RWPE1 (cell line): ENCODE results near the gene TRPM2.

Source experiments
- CTCF ChIA-PET: fragments of 350-600 bp; sonication (Branson Sonifier 250); formaldehyde crosslinking; extraction: SDS; loops from one replicate; lab custom pipeline; 2021; lab: Yijun Ruan, JAX
- POLR2A ChIA-PET: fragments of 400-600 bp; formaldehyde crosslinking; extraction: SDS; loops from one replicate; lab custom pipeline; 2020; ENCODE audit warnings: antibody characterized with exemption; ENCODE audit not compliant: low non-redundant PET; lab: Yijun Ruan, JAX
- DNase-seq: peaks from one replicate; pipeline ENCODE4 v3.0.0; 2012; ENCODE audit warnings: low spot score
- H3K27ac ChIP-seq: fragments of 450-650 bp; 2 replicates; pipeline ENCODE4 v1.5.1; 2017
- TF ChIP-seq, protein P1 (sequence below): fragments of 450-650 bp; conservative IDR thresholded peaks from 2 replicates; pipeline ENCODE4 v1.5.1; 2017; ENCODE audit warnings: low read depth, mild to moderate bottlenecking

The TRPM2 gene

DNA sequence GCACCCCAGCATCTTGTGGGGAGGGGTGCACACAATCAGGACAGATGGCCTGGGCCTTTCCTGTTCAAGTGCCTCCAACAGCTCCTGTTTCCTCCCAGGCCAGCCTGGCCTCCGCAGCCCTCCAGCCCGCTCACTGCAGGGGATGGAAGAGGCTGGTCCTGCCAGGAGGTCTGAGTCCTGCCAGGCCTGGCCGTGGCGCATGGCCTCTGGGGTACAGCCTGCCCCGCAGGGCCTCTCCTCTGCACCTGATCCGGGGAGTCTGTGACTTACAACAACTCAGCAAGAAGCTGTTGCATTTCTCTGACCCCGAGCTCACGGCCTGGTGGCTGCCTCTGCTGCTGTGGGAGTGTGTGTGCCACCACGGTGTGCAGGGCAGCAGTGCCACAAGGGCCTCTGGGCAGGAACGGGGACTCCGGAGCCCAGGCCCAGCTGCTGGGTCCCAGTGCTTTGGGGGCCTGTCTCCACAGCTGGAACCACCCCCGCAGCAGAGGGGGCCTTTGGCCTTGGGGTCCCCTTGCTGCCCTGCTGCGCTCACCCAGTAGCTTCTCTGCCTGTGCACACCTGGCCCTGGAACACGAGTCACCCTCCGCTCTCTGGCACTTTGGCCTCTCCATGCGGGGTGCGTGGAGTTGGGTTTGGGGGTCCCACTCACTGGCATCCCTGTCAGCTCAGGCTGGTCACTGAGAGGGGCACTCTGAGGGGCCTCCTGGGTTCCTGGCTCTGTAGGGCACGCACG, 84.4 kb downstream of the TRPM2 start:
- ChIA-PET POLR2A (no interaction called here), CTCF (no interaction called here)
- DNase-seq = no peak
- H3K27ac ChIP-seq = no peak overlapping the region
- TF ChIP-seq, protein P1, sequence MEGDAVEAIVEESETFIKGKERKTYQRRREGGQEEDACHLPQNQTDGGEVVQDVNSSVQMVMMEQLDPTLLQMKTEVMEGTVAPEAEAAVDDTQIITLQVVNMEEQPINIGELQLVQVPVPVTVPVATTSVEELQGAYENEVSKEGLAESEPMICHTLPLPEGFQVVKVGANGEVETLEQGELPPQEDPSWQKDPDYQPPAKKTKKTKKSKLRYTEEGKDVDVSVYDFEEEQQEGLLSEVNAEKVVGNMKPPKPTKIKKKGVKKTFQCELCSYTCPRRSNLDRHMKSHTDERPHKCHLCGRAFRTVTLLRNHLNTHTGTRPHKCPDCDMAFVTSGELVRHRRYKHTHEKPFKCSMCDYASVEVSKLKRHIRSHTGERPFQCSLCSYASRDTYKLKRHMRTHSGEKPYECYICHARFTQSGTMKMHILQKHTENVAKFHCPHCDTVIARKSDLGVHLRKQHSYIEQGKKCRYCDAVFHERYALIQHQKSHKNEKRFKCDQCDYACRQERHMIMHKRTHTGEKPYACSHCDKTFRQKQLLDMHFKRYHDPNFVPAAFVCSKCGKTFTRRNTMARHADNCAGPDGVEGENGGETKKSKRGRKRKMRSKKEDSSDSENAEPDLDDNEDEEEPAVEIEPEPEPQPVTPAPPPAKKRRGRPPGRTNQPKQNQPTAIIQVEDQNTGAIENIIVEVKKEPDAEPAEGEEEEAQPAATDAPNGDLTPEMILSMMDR = no peak

DNA sequence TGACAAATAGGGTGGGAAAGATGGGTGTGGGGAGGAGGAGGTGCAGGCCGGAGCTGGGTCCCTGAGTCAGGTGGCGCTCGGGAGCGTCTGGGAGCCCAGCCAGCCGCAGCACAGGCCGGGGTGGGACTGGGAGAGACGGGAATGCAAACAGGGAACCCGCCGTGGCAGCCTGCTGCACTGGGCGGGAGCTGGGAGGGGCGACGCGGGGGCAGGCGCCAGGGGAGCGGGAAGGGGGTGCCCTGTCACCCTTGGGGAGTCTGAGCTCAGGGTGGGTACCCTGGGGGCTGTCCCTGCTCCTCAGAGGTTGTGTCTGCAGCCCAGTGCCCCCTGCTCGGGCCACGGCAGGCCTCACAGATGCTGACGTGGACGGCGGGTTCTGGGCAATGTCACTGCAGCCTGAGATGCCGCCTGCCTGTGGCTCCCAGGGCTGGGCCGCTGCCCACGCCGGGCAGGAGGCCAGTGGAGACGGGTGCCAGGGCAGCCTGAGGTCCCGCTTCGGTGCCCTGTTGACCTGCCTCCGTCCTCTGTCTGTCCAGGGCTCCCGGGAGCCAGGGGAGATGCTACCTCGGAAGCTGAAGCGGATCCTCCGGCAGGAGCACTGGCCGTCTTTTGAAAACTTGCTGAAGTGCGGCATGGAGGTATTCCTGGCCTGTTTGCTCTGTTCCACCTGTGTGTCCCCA, 85.2 kb downstream of the TRPM2 start:
- no peak overlapping the region for H3K27ac ChIP-seq
- POLR2A ChIA-PET = no interaction called here
- CTCF ChIA-PET = no interaction called here
- TF ChIP-seq, protein P1 = no peak
- DNase-seq = no peak

DNA sequence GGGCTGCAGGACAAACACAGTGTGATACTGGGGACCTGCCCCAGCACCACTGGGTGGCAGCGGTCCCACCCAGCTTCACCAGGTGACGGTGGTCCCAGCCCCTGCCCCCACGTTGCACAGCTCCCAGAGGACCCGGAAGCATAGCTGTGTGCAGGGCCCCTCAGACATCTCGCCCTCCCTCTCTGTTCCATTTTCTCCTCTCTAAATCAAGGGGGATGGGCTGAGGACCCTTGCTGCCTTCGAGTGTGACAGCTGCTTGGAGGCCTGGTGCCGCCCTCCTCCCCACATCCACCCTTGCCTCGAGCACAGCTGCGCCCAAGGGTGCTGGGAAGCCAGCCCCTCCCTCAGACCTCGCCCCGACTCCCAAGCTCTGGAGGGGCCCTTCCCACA, 85.8 kb downstream of the TRPM2 start:
- ChIA-PET POLR2A (no interaction called here), CTCF (interaction anchor here (0.7 kb wide), 1 partner anchor 8 kb away, joined by 4 read pairs; no protein-coding TSS in a partner anchor)

DNA sequence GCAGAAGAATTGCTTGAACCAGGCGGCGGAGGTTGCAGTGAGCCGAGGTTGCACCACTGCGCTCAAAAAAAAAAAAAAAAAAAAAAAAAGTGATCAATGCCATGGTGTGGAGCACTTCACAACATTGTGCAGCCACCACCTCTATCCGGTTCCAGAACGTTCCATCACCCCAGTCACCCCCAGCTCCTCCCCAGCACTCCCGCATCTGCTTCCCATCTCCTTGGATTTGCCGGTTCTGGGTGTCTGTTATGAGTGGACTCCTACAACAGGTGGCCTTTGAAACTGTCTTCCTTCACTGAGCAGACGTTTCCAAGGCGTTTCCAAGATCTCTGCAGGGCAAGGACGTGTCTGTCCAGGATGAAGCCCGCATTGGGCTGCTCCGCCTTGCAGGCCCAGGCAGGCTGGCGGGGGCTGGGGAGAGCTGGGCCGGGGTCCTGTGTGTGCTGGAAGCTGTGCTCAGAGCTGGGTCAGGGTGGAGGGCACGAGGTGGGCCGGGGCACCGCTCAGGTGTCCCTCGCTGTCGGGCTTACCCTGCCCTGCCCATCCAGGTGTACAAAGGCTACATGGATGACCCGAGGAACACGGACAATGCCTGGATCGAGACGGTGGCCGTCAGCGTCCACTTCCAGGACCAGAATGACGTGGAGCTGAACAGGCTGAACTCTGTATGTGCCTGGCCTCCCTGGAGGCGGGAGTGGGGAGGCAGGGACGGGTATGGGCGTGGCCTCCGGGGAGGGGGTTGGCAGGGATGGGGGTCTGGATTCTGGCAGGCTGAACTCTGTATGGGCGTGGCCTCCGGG, 87.0 kb downstream of the TRPM2 start:
- POLR2A ChIA-PET = no interaction called here
- DNase-seq = no peak
- H3K27ac ChIP-seq = no peak overlapping the region
- TF ChIP-seq, protein P1 = no peak
- CTCF ChIA-PET = no interaction called here

More for the DNA sequence above, 85.8 kb downstream of the TRPM2 start:
- no peak for DNase-seq
- no peak overlapping the region for H3K27ac ChIP-seq
- TF ChIP-seq, protein P1 = no peak

DNA sequence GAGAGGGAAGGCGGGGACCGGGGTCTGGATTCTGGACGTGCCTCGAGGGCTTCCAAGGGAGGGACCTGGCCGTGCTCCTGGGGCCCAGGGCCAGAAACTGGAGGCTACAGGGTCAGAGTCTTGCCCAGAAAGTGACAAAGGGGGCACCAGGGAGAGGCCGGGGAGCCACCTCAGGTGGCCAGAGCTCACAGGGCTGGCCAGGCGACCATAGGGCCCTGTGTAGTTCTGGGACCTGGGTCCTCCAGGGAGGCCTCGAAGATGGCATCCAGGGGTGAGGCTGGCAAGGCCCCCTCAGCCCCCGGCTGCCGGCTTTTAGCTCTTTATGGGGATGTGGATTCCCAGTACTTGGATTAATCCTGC, 87.6 kb downstream of the TRPM2 start:
- CTCF ChIA-PET = interaction anchor here (0.8 kb wide), 1 partner anchor 144 kb away, joined by 3 read pairs; no protein-coding TSS in a partner anchor
- DNase-seq = no peak
- H3K27ac ChIP-seq = no peak overlapping the region
- POLR2A ChIA-PET = no interaction called here
- TF ChIP-seq, protein P1 = no peak

DNA sequence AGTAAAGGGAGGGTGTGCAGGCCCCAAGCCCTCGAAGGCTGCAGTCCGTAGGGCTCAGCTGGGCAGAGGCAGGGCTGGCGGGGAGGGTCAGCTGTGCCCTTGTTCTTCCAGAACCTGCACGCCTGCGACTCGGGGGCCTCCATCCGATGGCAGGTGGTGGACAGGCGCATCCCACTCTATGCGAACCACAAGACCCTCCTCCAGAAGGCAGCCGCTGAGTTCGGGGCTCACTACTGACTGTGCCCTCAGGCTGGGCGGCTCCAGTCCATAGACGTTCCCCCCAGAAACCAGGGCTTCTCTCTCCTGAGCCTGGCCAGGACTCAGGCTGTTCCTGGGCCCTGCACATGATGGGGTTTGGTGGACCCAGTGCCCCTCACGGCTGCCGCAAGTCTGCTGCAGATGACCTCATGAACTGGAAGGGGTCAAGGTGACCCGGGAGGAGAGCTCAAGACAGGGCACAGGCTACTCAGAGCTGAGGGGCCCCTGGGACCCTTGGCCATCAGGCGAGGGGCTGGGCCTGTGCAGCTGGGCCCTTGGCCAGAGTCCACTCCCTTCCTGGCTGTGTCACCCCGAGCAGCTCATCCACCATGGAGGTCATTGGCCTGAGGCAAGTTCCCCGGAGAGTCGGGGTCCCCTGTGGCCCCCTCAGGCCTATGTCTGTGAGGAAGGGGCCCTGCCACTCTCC, 88.3 kb downstream of the TRPM2 start:
- ChIA-PET POLR2A (no interaction called here), CTCF (interaction anchor here (0.8 kb wide), 1 partner anchor 144 kb away, joined by 3 read pairs; no protein-coding TSS in a partner anchor)
- H3K27ac ChIP-seq = no peak overlapping the region
- TF ChIP-seq, protein P1 = no peak
- DNase-seq = no peak
